Hematopoietic multipotent progenitor cell treated with erythropoietin and hydrocortisone succinate and interleukin-3 and kit ligand, for 6 days (in vitro differentiated cells): ENCODE data around the gene SUFU.
"Not testable (repeated sequence)": the region's sequence is repeated elsewhere in the genome, so short reads cannot be mapped to it uniquely, and the experiment has no call there.

Source experiments
- DNase-seq: peaks from one replicate; pipeline ENCODE4 v3.0.0-alpha.2; 2015

The SUFU gene

DNA sequence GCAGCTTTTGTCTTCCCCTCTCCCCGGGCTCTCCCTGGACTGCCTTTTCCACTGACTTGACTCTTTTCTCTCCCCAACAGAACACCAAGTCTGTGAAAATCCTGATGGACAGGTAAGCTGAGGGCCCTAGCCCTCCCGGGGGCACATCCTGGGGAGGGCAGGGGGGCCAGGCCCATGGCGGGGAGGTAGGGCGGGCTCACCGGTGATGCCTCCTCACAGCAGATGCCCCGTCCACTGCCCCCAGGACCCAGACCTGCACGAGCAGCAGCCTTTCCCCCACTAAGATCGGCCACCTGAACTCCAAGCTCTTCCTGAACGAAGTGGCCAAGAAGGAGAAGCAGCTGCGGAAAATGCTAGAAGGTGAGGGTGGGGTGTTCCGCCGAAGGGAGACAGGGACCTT, 152.3 kb downstream of the SUFU start:
- no peak for DNase-seq

GRCh38 chr10:102656791-102657371, 153.1 kb downstream of the SUFU start:
- no peak for DNase-seq

GRCh38 chr10:102657451-102657850, 153.7 kb downstream of the SUFU start:
- no peak for DNase-seq

GRCh38 chr10:102657984-102658724, 154.4 kb downstream of the SUFU start:
- no peak for DNase-seq

DNA sequence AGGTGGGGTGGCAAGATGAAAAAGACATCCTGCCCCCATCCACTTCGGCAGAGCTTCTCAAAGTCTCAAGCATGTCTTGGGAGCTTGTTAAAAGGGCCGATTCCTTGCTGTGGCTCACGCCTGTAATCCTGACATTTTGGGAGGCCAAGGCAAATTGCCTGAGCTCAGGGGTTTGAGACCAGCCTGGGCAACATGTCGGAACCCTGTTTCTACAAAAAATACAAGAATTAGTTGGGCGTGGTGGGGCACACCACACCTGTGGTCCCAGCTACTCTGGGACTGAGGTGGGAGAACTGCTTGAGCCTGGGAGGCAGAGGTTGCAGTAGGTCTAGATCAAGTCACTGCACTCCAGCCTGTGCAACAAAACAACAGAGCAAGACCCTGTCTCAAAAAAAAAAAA, 155.0 kb downstream of the SUFU start:
- no peak for DNase-seq

DNA sequence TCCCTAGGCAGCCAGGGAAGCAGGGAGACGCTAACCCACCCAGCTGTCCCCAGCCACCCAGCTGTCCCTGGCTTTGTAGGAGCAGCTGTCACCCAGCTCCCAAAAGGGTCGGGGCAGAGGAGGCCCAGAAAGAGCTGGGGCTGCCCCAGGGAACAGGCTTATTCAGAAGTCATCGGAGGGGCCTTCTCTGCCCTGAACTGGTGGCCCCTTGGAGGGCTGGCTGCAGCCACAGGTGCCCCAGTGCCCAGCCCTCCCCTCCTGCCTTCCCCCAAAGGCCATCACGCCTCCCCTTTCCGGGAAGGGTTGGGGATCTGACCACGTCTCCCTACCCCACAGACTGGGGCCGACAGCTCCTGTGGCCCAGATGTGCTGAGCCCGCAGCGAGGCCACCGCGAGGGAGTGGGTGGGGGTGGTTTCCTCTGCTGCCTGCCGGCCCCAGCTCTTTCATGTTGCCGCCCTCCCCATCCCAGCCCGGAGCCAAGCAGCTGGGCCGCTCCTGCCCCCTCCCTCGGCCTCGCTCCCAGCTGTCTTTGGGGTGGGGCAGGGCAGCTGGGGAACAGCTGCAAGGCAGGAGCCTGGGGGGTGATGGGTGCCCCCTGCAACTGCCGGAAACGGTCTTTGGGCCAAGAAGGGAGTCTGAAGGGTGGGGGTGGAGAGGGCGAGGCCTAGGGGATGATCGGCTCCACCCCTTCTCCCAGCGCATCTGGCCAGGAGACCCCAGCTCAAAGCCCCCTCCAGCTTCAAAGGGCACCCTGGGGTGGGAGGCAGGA, 157.3 kb downstream of the SUFU start:
- peak; percentile 82 for DNase-seq

GRCh38 chr10:102661658-102662028, 157.9 kb downstream of the SUFU start:
- no peak for DNase-seq

GRCh38 chr10:102665904-102666509, 162.2 kb downstream of the SUFU start:
- DNase-seq: no peak

DNA sequence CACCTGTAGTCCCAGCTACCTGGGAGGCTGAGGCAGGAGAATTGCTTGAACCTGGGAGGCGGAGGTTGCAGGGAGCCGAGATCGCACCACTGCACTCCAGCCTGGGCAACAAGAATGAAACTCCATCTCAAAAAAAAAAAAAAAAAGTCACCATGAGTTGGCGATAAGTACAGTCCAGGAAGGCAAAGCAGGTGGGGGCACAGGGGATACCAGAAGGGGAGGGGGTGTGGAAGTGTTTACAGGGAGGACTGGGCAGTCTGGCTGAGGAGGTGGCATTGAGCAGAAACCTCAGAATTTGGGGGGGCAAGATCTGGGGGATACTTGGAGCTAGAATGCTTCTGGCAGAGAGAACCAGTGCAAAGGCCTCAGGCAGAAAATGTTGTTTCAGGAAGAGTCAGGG, 163.6 kb downstream of the SUFU start:
- DNase-seq: not testable (repeated sequence)

GRCh38 chr10:102668326-102669107, 164.7 kb downstream of the SUFU start:
- DNase-seq: no peak

GRCh38 chr10:102669206-102670064, 165.7 kb downstream of the SUFU start:
- peak; percentile 74 for DNase-seq

- DNase-seq: no peak
These were observed 166.4 kb downstream of the SUFU start for GRCh38 chr10:102670065-102670670.

DNA sequence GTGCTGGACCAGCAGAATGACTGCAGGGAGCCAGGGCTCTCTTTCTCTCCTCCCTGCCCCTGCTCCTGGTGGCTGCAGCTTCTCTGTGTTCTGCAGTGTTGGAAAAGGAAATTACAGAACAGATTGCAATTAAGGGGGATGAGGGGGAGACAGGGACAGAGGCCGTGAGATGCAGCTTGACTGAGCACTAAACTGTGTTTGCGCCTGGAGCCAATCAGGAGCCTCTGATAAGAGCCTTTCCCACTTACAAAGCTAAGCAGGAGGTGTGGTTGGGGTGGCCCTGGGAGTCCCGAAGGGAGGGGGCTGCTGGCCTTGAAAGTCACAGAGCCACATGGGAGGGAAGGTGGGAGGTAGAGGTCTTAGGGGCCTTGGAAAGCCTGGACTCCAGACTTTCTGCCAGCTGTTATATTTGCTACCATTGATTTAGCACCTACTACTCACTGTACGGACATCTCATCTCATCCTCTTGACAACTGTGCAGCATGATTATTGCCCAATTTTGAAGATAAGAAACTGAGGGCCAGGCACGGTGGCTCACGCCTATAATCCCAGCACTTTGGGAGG, 167.2 kb downstream of the SUFU start:
- peak; percentile 74 for DNase-seq

DNA sequence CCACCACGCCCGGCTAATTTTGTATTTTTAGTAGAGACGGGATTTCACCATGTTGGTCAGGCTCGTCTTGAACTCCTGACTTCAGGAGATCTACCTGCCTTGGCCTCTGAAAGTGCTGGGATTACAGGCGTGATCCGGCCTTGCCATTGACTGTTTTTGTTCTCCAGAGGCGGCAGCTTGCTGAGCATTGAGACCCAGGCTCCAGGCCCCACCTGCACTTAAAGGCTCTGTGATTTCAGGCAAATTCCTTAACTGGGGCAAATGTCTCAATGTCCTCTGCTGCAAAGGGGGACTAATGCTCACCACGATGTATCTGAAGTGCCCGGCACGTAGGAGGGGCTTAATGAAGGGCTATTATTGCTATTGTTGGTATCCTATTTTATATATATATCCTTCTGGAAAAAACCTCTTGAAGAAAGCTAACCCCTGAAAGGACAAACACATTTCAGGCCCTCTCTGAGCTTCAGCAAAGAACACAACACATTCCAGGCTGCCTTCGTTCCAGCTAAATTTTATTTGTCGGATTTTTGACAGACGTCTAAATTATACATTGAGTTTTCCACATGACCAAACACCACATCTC, 169.6 kb downstream of the SUFU start:
- DNase-seq: no peak

DNA sequence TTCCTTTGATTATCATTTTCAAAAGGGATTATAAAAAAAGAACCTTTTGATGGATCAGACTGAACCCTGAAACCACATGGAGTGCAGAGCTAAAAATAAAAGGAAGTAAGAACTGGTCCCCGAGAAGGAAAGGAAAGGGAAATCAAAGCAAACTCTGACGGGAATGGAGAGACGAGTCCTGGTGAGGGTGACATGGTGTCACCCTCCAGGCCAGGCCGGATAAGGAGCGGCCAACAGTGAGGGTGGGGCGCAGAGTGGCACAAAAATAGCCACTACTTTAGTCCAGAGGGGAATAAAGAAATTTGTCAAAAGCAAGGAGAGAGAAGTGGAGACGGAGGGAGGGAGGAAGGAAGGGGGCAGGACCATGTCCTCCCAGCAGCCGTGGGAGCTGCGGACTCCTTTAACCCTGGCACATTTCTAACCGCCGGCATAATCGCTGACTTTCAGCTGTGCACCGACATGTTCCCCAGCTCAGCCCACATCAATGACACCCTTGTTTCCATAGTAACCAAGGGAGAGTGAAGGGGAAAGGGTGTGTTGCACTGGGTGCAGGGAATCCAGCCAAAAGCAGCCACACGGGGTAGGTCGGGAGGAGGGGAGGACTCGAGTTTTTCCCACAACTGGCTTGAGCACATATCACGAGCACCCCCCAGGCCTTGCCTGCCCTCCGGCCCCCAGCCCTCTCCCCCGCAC, 170.2 kb downstream of the SUFU start:
- peak; percentile 98 for DNase-seq

GRCh38 chr10:102674566-102674965, 170.8 kb downstream of the SUFU start:
- DNase-seq: peak; percentile 79

- no peak for DNase-seq
These were observed 171.4 kb downstream of the SUFU start for GRCh38 chr10:102675011-102675665.

DNA sequence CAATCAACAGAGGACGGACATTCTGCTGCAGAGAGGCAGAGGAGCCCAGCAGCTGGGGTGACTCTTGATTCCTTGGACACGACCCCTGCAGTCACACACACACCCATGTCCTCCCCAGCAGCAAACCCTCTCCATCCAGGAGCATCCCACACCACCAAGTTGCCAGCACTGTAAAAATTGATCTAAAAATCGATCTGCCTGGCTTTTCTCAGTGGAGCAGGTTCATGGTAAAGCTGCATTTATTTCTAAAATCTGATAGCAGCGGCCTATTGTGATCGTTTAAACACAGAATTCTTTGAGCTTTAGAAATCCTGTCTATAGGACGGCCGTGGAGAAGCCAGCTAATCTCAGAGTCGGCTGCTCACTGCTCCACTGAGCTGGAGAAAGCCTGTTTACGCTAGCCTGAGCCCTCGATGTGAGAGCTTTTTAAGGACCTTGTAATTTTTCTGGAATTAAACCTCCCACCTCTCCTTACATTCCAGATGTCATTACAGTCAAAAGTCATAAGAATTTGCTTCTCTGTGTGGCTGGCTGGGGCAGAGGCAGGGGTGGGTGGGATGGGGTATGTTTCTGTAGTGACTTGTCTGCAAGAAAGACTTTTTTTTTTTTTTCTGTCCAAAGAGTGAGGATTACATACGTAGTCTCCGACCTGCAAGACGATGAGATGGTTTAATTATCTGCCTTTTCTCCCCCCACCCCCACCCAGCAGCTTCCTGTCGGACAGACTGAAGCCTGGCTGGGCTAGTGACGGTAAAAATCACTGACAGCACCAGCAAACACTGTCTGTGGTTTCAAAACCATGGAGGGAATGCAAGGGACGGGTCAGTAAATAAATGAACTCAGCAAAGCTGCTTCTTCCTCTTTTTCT, 172.1 kb downstream of the SUFU start:
- DNase-seq: peak; percentile 65
